SKM-1 treated with dmso at 0.1 percent for 144 hours (cell line): Measurements from ENCODE around the gene CBL.
"Not testable (repeated sequence)": the region's sequence is repeated elsewhere in the genome, so short reads cannot be mapped to it uniquely, and the experiment has no call there.

Experiments used
- DNase-seq: peaks from one replicate; lab custom pipeline; 2025; ENCODE audit not compliant: unreplicated experiment; lab: John Stamatoyannopoulos, UW

The CBL gene

DNA sequence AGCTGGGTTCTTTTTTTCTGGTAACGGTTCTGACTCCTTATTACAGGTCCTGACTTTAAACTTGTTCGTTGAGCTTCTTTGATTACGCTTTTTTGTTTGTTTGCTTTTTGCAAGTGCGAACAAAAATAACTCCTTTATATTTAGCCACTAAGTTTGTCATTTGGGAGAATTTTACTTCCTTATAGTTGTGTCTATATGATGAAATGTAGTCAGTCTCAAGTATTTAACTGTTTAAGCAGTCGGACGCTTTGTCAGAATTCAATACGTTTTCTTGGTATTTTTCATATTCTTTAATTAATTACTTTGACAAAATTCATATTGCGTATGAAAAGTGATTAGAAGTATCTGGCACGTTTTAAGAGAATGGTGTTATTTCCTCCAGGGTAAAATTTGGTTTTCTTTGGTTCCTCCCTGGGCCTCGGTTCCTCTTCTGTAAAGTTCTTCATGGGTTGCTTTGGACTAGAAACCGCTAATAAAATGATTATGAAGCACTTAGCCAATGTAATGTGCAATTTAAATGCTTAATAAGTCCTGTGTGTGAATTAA is 1.3 kb downstream of the CBL start:
- peak; percentile 58 for DNase-seq

DNA sequence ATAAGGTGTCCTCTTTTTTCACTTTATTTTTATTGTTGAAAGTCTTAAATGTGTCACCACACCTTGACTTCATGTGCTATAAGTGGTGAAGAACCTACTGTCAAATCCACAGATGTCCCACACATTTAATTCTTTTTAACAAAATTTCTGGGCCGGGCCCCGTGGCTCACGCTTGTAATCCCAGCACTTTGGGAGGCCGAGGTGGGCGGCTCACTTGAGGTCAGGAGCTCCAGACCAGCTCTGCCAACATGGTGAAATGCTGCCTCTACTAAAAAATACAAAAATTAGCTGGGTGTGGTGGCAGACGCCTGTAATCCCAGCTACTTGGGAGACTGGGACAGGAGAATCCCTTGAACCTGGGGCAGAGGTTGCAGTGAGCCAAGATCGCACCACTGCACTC is 3.0 kb downstream of the CBL start:
- DNase-seq = no peak

DNA sequence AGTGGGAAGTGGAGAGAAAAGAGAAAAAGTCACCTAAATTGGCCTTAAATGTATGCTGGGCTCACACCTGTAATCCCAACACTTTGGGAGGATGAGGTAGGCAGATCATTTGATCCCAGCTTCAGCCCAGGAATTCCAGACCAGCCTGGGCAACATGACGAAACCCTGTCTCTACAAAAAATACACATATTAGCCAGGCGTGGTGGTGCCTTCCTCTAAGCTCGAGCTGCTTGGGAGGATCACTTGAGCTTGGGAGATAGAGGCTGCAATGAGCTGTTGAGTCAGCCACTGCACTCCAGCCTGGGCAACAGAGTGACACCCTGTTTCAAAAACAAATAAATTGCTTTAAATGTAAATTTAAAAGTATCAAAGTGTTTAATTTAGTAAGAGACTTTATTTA is 3.9 kb downstream of the CBL start:
- no peak for DNase-seq

DNA sequence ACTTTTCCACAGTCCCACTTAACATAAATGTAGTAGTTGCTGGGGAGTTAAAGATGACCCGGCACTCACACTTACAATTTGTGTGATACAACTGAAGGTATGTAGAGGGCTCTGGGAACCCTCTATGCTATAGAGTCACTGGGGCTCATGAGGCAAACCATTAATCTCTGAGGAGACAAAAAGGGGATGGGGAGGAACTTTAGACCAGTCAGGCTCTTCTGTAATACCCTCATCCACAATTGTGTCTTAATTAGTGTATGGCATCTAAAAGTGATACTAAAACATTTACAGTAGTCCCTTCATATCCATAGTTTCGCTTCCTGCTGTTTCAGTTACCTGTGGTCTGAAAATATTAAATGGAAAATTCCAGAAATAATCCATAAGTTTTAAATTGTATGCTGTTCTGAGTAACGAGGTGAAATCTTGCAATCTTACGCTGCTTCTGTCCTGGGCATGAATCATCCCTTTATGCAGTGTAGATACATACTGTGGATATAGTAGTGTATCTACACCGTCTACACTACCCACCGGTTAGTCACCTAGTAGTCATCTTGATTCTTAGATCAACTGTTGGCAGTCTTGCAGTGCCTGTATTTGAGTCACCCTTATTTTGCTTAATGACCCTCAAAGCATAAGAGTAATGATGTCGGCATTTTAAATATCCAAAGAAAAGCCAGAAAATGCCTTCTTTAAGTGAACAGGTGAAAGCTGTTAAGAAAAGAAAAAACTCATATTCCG is 12.2 kb downstream of the CBL start:
- DNase-seq = no peak

DNA sequence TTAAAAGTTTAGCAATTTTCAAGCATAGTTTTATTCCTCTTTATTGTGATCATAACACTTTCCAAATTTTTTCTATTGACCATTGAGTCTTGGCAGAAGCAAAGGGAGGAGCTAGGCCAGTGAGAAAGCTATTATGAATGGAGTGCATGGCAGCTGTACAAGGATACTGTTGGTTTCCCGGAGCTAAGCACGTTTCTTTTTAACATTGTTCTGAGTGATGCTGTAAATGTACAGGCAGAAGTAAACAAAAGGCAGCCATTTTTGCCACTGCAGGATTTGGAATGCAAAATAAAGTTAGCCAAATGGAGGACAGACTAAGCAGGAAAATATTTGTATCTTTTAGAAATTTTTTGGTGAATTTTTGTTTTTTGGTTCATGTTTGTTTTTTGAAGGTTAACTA is 16.2 kb downstream of the CBL start:
- no peak for DNase-seq

DNA sequence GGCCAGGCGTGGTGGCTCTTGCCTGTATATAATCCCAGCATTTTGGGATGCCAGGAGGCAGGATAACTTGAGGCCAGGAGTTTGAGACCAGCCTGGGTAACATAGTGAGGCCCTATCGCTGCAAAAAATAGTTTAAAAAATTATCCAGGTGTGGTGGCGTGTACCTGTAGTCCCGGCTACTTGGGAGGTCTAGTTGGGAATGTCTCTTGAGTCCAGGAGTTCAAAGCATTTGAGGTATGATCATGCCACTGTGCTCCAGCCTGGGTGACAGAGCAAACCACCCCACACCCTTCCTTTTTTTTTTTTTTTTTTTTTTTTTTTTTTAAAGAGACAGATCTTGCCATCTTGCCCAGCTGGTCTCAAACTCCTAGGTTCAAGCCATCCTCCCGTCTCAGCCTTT is 16.8 kb downstream of the CBL start:
- no peak for DNase-seq

DNA sequence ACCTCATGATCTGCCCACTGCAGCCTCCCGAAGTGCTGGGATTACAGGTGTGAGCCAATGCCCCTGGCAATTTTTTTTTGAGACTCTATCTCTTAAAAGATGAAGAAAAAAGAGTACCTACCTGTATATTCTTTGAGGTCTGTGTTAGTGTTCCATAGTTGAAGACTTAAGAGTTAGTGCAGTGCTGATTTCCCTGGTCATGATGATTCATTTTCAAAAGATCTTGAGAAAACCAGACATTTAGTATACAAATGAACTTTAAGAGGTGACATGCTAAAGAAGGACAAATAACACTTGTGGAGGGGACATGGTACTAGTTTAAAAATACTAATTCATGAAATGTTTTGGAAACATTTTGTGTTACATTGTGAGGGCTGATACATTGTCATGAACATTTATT is 17.7 kb downstream of the CBL start:
- no peak for DNase-seq

DNA sequence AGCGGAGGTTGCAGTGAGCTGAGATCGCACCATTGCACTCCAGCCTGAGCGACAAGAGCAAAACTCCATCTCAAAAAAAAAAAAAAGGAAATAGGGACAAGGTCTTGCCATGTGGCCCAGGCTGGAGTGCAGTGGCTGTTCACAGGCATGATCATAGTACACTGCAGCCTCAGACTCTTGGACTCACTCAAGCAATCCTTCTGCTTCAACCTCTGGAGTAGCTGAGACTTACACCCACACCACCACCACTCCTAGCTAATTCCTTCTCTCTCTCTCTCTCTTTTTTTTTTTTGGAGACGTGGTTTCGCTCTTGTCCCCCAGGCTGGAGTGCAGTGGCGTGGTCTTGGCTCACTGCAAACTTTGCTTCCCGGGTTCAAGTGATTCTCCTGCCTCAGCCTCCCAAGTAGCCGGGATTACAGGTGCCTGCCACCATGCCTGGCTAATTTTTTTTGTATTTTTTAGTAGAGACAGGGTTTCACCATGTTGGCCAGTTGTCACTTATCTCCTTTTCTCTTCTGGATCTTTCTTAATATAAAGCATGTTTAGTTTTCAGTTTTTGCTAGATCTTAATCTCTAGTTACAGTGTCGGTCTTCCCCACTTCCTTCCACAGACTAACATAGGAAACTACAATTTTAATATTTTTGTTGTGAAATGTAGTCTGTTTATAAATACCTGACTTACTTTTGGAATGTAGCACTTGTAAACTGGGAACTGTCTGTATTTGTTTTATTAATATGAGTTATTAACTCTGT is 22.6 kb downstream of the CBL start:
- not testable (repeated sequence) for DNase-seq

DNA sequence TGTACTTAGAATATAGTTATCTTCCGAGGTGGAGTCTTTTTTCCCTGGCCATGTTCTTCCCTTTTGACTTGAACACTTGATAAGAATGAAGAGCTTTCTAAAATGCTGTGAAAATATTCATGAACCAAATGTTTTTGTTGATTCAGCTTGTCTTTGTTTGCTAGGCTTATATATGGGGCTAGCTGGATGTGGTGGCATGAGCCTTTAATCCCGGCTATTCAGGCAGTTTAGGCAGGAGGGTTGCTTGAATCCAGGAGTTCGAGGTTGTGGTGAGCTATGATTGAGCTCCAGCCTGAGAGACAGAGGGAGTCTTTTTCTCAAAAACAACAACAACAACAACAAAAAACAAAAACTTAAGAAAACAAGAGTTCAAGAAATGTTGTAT is 23.1 kb downstream of the CBL start:
- no peak for DNase-seq

DNA sequence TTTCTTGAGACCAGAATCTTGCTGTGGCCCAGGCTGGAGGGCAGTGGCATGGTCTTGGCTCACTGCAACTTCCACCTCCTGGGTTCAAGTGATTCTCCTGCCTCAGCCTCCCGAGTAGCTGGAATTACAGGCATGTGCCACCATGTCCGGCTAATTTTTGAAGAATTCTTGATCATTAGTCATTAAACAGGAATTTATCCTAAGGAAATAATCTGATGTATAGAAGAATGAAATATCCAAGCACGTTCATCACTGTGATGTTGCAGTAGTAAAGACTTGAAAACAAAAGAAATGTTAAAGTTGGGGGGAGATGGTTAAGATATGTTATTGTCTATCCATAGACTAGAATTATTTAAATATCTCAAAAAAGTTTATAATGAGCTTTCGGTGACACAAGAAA is 23.6 kb downstream of the CBL start:
- DNase-seq = no peak

DNA sequence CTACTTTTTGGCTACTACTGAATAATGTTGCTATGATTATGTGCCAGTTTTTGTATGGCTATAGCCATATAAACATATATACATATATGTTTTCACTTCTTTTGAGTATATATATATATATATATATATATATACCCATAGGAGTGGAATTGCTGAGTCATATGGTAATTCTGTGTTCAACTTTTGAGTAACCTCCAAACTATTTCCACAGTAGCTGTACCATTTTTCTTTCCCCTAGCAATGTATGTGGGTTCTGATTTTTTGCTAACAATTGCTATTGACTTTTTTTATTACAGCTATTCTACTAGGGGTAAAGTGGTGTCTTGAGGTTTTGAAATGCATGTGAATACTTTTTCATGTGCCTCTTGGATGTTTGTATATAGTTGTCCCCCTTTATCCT is 30.4 kb downstream of the CBL start:
- DNase-seq = no peak

DNA sequence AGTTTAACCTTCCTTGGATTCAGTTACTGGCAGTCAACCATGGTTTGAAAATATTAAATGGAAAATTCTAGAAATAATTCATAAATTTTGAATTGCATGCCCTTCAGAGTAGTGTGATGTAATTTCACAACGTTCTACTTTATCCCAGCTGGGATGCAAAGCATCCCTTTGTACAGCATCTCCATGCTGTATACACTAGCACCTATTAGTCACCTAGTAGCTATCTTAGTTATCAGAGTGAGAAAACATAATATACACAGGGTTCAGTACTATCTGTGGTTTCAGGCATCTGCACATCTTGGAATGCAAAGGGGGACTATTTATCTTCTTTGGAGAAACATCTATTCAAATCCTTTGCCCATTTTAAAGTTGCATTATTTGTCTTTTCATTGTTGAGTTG is 30.8 kb downstream of the CBL start:
- no peak for DNase-seq

DNA sequence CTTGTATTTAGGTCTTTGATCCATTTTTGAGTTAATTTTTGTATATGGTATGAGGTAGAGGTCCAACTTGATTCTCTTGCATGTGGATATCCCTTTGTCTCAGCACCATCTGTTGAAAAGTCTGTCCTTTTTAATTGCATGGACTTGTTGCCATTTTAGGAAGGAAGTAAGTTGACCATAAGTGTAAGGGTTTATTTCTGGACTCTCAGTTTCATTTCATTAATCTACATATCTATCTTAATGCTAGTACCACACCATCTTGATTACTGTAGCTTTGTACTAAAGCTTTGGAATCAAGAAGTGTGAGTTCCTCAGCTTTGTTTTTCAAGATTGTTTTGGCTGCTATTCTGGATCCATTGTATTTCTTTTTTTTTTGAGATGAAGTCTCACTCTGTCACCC is 31.4 kb downstream of the CBL start:
- no peak for DNase-seq

DNA sequence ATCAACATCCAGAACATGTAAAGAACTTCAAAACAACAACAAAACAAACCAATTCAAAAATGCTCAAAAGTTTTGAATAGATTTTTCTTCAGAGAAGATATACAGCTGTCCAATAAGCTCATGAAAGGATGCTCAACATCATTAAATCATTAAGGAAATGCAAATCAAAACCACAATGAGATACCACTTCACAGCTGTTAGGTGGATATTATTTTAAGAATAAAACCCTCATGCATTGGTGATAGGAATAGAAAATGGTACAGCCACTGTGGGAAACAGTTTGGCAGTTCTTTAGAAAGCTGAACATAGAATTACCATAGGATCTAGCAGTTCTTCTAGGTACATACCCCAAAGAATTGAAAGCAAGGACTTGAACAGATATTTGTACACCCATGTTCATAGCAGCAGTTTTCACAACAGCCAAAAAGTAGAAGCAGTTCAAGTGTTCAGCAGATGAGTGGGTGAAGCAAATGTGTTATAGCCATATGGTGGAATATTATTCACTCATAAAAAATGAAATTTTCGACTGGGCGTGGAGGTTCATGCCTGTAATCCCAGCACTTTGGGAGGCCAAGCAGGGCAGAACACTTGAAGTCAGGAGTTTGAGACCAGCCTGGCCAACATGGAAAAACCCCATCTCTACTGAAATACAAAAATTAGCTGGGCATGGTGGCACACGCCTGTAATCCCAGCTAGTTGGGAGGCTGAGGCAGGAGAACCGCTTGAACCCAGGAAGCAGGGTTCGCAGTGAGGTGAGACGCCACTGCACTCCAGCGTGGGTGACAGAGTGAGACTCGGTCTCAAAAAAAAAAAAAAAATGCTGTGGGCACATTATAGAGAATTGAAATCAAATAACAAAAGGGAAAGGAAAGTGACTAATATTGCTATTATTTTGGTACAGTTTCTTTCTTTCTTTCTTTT is 42.9 kb downstream of the CBL start:
- no peak for DNase-seq

DNA sequence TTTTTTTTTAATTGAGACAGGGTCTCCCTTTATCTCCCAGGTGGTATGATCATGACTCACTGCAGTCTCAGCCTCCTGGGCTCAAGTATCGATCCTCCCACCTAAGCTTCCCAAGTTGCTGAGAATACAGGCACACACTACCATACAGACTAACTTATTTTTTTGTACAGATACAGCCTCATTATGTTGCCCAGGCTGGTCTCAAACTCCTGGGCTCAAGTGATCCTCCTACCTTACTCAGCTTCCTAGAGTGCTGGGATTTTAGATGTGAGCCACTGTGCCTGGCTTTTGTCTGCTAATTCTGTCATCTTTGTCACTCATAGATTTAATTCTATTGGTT is 43.5 kb downstream of the CBL start:
- no peak for DNase-seq

DNA sequence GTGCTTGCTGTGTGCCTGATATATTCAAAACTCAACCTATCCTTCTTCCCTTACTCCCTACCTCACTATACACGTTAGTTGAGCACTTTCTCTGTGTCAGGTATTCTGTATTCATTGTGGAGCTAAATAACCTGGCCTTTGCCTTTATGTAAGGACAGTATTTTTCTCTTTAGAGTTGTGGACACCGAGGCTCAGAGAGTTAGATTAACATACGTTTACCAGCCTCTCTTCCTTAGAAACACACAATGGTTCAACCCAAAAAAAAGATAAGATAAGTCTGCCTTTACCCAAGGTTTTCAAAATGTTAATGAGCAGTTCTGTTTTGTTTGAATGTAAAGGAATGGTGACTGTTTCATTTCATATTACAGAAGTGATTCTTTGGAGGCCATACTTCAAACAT is 45.0 kb downstream of the CBL start:
- DNase-seq = no peak

DNA sequence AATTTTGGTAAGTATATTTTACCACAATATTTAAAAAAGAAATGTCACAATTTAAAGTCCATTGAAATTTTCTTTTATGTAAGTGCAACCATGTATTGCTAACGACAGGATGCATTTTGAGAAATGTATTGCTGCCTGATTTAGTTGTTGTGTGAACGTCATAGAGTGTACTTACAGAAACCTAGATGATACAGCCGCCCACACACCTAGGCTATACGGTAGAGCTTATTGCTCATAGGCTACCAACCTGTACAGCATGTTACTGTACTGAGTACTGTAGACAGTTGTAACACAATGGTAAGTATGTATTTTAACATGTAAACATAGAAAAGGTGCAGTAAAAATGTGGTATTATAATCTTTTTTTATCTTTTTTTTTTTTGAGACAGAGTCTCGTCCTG is 48.1 kb downstream of the CBL start:
- no peak for DNase-seq

DNA sequence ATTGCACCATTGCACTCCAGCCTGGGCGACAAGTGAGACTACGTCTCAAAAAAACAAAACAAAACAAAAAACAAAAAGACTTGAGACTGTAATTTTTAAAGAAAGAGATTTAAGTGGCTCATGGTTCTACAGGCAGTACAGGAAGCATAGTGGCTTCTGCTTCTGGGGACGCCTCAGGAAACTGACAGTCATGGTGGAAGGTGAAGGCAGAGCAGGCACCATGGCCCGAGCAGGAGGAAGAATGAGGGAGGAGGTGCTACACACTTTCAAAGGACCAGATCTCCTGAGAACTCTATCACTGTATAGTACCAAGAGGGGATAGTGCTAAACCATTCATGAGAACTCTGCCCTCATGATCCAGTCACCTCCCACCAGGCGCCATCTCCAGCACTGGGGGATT is 52.0 kb downstream of the CBL start:
- no peak for DNase-seq

DNA sequence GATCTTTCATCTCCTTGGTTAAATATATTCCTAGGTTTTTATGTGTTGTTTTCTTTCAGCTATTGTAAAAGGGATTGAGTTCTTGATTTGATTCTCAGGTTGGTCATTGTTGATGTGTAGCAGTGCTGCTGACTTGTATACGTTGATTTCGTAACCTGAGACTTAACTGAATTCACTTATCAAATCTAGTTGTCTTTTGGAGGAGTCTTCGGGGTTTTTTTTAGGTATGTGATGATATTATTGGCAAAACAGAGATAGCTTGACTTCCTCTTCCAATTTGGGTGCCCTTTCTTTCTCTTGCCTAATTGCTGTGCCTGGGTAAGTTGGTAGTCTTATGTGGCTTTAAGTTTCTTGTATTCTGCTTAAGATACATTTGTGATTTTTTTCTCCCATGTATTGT is 52.8 kb downstream of the CBL start:
- no peak for DNase-seq

DNA sequence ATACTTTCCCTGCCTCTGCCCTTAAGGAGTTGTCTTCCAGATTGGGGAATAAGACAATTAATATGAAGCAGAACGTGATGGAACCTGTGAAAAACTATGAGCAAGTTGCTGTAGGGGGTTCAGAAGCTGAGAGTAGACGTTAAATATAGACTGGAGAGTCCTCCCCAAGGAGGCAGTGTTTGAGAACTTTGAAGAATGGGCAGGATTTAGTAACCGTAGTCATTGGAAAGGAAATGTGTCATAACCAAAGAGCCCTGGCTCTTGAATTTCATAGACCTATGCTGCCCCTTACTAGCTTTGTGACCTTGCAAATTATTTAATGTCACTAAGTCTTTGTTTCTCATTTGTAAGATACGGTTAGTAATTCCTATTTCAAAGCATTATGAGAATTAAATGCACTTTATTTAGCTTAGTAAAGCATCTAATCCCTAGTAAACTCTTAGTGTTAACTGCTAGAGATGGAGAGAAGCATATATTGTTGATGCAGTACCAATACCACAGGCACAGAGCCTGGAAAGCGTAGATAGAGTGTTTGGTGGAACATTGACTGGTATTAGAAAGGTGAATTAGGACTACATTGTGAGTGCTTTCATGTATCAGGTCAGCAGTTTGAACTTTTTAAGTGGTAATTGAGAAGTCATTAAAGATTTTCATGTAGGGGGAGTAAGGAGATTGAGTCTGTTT is 56.7 kb downstream of the CBL start:
- DNase-seq = peak; percentile 9

DNA sequence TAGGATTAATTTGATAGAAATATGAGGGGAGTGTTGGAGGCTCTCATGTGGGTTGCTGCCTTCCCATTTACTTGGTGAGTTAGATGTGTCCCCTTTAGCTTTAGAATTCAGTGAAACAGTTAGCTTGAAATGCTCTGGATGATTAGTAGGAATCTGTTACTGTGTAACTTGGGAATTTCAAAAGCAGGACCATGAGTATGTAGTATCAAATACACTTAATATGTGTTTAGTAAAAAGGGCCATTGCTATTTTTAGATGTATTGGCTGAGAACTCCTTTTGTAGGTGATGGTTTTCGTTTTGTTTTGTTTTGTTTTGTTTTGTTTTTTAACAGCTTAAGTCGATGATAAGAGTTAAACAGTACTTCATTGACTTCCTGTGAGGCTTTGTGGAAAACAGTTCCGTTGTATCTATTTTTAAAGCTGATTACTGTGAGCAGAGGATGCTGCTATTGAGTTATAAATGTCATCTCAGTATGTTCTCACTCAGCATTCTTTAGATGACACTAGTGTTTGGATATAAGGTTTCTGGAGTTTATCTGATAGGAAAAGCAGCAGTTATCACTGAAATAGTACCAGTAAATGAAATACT is 57.3 kb downstream of the CBL start:
- no peak for DNase-seq
